ENCODE measurements around the gene SIK3.
"Not testable (repeated sequence)": the region's sequence is repeated elsewhere in the genome, so short reads cannot be mapped to it uniquely, and the experiment has no call there.

SIK3 gene

GRCh38 chr11:117098269-117099232, at the start of gene SIK3:
SIK3 (minus strand) TSS chr11:117098428; CDS start chr11:117098415, 13 bp downstream.
- DNase-seq = peak; percentile 62

- DNase-seq = no peak
Observed at GRCh38 chr11:117146521-117146920, 48.3 kb upstream of the SIK3 start.

GRCh38 chr11:117145393-117145761, 47.1 kb upstream of the SIK3 start:
- DNase-seq = peak; percentile 2

GRCh38 chr11:117144477-117145392, 46.5 kb upstream of the SIK3 start:
- no peak for DNase-seq

GRCh38 chr11:117143871-117144476, 45.7 kb upstream of the SIK3 start, which contains the start of gene PAFAH1B2:
PAFAH1B2 (plus strand) TSS chr11:117144287; CDS start chr11:117152448, 8,161 bp downstream.
- peak; percentile 70 for DNase-seq

GRCh38 chr11:117143390-117143789, 45.2 kb upstream of the SIK3 start:
- peak; percentile 2 for DNase-seq

GRCh38 chr11:117137223-117138086, 39.2 kb upstream of the SIK3 start:
- not testable (repeated sequence) for DNase-seq

- not testable (repeated sequence) for DNase-seq
Observed at GRCh38 chr11:117134979-117135378, 36.8 kb upstream of the SIK3 start.

- no peak for DNase-seq
Observed at GRCh38 chr11:117134431-117134830, 36.2 kb upstream of the SIK3 start.

- DNase-seq = no peak
Observed at GRCh38 chr11:117130879-117131278, 32.7 kb upstream of the SIK3 start.

- DNase-seq = not testable (repeated sequence)
Observed at GRCh38 chr11:117130396-117130795, 32.2 kb upstream of the SIK3 start.

GRCh38 chr11:117128289-117128688, 30.1 kb upstream of the SIK3 start:
- no peak for DNase-seq

GRCh38 chr11:117127171-117127901, 29.1 kb upstream of the SIK3 start:
- no peak for DNase-seq

- no peak for DNase-seq
Observed at GRCh38 chr11:117126223-117126965, 28.2 kb upstream of the SIK3 start.

- no peak for DNase-seq
Observed at GRCh38 chr11:117122556-117122955, 24.3 kb upstream of the SIK3 start.

- DNase-seq = no peak
Observed at GRCh38 chr11:117121176-117121575, 22.9 kb upstream of the SIK3 start.

- no peak for DNase-seq
Observed at GRCh38 chr11:117117681-117118080, 19.5 kb upstream of the SIK3 start.

- DNase-seq = not testable (repeated sequence)
Observed at GRCh38 chr11:117112939-117113338, 14.7 kb upstream of the SIK3 start.

GRCh38 chr11:117112497-117112896, 14.3 kb upstream of the SIK3 start:
- not testable (repeated sequence) for DNase-seq

GRCh38 chr11:117110294-117110950, 12.2 kb upstream of the SIK3 start:
- no peak for DNase-seq
